GM12864 (cell line): ENCODE measurements around the gene TOX2.

ENCODE experiments used
- DNase-seq: peaks from one replicate; pipeline ENCODE4 v3.0.0-alpha.2; 2011; ENCODE audit warnings: low read depth
- H3K4me3 ChIP-seq: 2 replicates; pipeline ENCODE4 v1.5.1; 2011; ENCODE audit warnings: mild to moderate bottlenecking, low read depth, low read length, control low read depth
- TF ChIP-seq, protein P1 (sequence below): IDR thresholded peaks from 2 replicates; pipeline ENCODE4 v1.5.1; 2011; ENCODE audit warnings: low read depth, mild to moderate bottlenecking, moderate library complexity, low read length, control low read depth, inconsistent platforms; ENCODE audit errors: missing control alignments

The TOX2 gene

DNA sequence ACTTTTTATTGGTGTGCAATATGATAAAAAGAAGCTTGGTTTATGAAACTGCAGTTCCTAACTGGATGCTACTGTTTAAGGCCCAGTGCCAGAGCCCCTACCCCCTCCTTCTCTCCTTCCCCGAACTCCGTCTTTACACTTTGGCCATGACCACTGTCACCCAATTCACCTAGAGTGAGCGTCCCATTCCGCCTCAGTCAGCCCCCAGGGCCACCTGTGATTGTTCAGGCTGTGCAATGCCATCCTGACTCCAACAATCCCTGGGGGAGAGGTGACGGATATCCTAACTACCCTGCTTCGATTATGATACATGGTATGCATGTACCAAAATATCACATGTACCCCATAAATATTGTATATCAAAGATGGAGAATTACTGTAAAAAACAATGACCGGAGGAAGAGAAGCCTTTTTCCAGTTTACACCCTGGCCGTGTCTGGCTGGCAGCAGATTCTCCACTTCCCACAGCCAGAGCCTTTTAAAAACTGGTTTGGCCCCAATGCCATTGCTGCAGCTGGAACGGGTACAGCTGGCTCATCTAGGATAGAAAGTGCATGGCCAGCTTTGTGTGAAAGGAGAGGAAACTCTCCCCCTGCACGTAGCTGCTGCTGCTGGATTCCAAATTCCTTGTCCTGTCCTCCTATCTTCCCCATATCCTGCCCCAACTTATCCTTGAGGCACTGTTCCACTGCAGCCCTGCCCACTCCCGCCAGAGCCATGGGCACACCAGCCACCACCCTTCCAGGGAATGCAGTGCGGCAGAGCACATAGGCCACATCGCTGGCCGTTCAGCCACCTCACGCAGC lies 172.6 kb downstream of the TOX2 start:
- DNase-seq: no peak
- TF ChIP-seq, protein P1, sequence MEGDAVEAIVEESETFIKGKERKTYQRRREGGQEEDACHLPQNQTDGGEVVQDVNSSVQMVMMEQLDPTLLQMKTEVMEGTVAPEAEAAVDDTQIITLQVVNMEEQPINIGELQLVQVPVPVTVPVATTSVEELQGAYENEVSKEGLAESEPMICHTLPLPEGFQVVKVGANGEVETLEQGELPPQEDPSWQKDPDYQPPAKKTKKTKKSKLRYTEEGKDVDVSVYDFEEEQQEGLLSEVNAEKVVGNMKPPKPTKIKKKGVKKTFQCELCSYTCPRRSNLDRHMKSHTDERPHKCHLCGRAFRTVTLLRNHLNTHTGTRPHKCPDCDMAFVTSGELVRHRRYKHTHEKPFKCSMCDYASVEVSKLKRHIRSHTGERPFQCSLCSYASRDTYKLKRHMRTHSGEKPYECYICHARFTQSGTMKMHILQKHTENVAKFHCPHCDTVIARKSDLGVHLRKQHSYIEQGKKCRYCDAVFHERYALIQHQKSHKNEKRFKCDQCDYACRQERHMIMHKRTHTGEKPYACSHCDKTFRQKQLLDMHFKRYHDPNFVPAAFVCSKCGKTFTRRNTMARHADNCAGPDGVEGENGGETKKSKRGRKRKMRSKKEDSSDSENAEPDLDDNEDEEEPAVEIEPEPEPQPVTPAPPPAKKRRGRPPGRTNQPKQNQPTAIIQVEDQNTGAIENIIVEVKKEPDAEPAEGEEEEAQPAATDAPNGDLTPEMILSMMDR: no peak
- no peak overlapping the region for H3K4me3 ChIP-seq

DNA sequence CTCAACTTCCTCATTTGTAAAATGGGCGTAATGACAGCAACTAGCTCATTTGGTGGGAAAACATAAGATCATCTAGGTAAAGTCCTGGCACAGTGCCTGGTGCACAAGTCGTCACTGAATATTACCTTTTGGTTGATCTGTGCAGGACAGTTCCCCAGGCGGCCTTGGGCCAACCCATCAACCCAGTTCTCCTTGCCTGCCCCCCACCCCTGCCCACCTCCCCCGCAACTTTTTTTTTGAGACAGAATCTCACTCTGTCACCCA lies 173.1 kb downstream of the TOX2 start:
- H3K4me3 ChIP-seq: no peak overlapping the region
- TF ChIP-seq, protein P1: no peak
- no peak for DNase-seq

DNA sequence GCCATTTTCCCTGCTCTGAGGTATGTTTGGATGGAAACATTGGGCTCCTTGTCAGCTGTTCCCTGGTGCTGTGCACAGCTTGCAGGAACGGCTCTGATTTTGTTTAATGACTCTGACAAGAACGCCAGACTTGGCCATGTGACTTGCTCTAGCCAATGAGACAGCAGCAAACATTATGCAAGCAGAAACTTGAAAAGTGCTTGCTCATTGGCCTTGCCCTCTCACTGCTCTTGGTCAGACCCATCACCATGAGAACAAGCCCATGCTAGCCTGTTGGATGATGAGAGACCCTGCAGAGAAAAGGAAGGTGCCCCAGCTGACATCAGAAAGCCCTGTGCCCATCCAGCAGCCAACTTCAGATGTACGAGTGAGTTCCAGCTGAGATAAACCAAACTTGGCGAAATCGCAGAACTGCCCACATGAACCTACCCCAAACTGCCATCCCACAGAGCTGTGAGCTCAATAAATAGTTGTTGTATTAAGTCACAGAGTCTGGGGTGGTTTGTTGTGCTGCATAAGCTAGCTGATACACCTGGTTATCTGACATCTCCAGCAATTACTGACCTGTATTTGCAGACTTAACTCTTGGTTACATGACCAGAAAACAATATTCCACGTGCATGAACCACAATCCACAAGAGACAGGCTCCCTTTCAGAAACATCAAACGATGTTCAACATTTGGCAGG lies 175.5 kb downstream of the TOX2 start:
- TF ChIP-seq, protein P1: no peak
- H3K4me3 ChIP-seq: no peak overlapping the region
- peak; percentile 68 for DNase-seq

DNA sequence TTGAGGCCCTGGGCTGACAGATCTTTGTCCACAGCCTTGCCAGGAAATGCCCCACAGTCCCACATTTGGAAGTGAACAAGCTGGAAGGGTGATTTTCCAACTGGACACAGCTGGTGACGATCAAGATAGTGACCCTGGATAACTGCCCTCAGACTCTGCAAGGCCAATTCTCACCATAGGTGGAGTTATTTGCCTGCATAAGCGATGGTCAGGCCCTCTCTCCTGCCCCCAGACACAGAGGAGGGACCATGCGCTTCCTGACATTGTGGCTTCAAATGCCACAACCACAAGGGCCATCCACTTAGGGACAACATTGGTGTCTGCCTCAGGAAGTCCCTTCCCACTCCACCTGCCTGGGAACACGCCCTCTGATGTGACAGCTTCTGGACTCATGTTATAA lies 176.4 kb downstream of the TOX2 start:
- no peak for DNase-seq
- H3K4me3 ChIP-seq: no peak overlapping the region
- TF ChIP-seq, protein P1: no peak

DNA sequence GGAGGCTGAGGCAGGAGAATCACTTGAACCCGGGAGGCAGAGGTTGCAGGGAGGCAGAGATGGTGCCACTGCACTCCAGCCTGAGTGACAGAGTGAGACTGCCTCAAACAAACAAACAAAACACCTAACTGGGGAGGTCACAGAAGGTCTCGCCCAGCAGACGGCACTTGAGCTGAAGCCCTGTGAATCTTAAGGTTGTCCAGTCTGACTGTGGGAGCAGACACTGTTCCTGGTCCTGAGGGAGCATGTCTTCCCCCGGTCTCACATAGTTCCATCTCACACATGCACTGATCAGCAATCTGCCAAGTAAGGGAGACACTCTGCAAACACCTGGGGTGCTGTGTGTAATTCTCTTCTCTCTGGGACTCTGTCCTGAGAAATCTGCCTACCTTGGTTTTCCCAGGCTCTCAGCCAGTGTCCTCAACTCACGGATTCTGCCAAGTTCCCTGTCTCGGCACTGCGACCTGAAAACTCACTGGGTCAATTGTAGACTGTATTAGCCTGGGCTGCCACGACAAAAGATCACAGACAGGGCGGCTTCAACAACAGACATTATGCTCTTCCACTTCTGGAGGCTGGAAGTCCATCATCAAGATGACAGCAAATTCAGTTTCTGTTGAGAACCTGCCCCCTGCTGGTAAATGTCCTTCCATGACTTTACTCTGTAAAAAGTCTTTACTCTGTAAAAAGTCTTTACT lies 178.0 kb downstream of the TOX2 start:
- DNase-seq: no peak
- H3K4me3 ChIP-seq: no peak overlapping the region
- TF ChIP-seq, protein P1: peak; percentile 61

DNA sequence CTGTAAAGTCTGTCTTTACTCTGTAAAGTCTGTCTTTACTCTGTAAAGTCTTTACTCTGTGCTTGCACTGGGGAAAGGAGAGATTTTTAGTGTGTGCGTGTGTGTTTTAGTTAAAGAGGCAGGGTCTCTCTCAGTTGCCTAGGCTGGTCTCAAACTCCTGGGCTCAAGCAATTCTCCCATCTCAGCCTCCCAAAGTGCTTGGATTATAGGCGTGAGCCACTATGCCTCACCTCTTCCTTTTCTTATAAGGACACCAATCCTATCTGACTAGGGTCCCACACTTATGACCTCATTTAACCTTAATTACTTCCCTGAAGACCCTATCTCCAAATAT lies 178.6 kb downstream of the TOX2 start:
- H3K4me3 ChIP-seq: no peak overlapping the region
- TF ChIP-seq, protein P1: no peak
- no peak for DNase-seq

DNA sequence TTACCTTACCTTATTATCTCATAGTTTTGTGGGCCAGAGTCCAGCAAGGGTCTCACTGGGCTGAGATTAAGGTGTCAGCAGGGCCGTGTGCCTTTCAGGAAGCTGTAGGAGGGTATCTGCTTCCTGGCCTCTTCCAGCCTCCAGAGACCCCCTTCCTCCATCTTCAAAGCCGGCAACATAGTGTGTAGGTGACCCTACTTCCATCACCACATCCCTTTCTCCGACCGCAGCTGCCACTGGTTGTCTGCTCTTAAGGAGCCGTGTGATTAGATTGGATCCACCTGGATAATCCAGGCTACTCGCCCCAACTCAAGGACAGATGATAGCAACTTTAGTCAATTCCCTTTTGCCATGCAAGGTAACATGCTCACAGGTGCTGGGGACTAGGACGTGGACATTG lies 181.2 kb downstream of the TOX2 start:
- H3K4me3 ChIP-seq: no peak overlapping the region
- TF ChIP-seq, protein P1: no peak
- DNase-seq: no peak
